ENCODE measurements around the gene GLRA3. TPM values are rescaled to one million over a fixed set of nuclear protein-coding genes. Genes with fewer than 3 reads are reported as not detected.

GLRA3 gene
- total and polyA plus RNA-seq, 2 experiments from 2014 or later: not detected

DNA sequence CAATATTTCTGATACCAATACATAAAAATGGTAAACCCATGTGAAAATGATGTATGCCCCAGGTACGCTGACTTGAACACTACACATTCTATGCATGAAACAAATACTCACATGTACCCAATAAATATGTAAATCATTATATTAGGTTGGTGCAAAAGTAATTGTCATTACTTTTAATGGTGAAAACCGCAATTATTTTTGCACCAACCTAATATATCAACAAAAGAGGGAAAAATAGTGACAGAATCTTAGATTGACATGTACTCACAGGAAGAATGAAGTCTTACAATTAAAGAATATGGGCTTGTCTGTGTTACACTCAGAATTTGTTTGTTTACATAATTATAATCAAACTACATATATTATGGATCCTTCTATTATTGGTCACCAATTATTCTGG, 82.3 kb downstream of the GLRA3 start:
- Histone ChIP-seq H3F3A (ENCODE audit: insufficient read depth) (no peaks in the 10 kb centered on the region), H3K4me2 (ENCODE audit: unreplicated experiment) (no peak overlapping the region), H4K20me1 (ENCODE audit: insufficient read depth) (no peaks in the 10 kb centered on the region), H3K9ac (no peak overlapping the region), H3K4me3 (no peak overlapping the region), H3K27ac (no peak overlapping the region), H3K9me2 (ENCODE audit: insufficient read depth) (no peaks in the 10 kb centered on the region), H3K79me2 (ENCODE audit: insufficient read depth) (no peaks in the 10 kb centered on the region), H3K27me3 (replicated peaks; ENCODE audit: insufficient read depth) (no peaks in the 10 kb centered on the region), H2AFZ (no peak overlapping the region), H3K36me3 (ENCODE audit: low read depth) (no peaks in the 10 kb centered on the region), H3K4me1 (ENCODE audit: insufficient read depth) (no peaks in the 10 kb centered on the region), H3K9me3 (ENCODE audit: low read depth) (no peaks in the 10 kb centered on the region)
- no peak for TF ChIP-seq EZH2 (IDR thresholded peaks at IDR 0.05; ENCODE audit: insufficient read depth, poor library complexity, severe bottlenecking)
- no peak for TF ChIP-seq EZH2phosphoT487 (IDR thresholded peaks at IDR 0.05; ENCODE audit: insufficient read depth, low read depth)
- no peak for DNase-seq
- WGBS, 2 experiments (ENCODE audit: low coverage in 1 of 2, low lambda C conversion rate in 2 of 2, missing lambda C conversion rate in 2 of 2): 21 to 26% methylated on average over 2 of the region's 2 CpGs
- in situ Hi-C loops (cut with MboI): no loop called here

DNA sequence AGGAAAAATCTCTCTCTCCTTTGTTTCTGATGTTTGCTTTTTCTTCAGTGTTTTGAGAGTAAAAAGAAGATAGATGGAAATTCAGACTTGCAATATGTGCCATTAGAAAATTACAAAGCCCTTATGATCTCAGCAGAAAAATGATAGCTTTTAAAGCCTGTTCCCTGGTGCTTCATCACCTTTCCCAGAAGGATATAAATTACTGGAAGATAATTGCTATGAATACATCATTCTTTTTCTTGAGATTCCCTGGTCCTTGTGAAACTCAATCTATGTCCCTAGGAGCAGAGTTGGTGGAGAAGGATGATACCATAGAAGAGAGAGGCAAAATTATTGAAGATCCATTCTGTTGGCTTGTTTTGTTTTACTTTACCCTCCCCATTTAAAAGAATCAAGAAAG, 86.5 kb downstream of the GLRA3 start:
- Histone ChIP-seq H3K9me2 (ENCODE audit: insufficient read depth) (no peaks in the 10 kb centered on the region), H3K36me3 (ENCODE audit: low read depth) (no peaks in the 10 kb centered on the region), H3K4me3 (no peak overlapping the region), H3K9ac (no peak overlapping the region), H3K27ac (no peak overlapping the region), H3K4me2 (ENCODE audit: unreplicated experiment) (no peak overlapping the region), H4K20me1 (ENCODE audit: insufficient read depth) (no peaks in the 10 kb centered on the region), H3K79me2 (ENCODE audit: insufficient read depth) (no peaks in the 10 kb centered on the region), H3F3A (ENCODE audit: insufficient read depth) (no peaks in the 10 kb centered on the region), H3K27me3 (replicated peaks; ENCODE audit: insufficient read depth) (no peaks in the 10 kb centered on the region), H3K9me3 (ENCODE audit: low read depth) (no peaks in the 10 kb centered on the region), H2AFZ (no peak overlapping the region), H3K4me1 (ENCODE audit: insufficient read depth) (no peaks in the 10 kb centered on the region)
- no peak for TF ChIP-seq EZH2phosphoT487 (IDR thresholded peaks at IDR 0.05; ENCODE audit: insufficient read depth, low read depth)
- TF ChIP-seq EZH2 (IDR thresholded peaks at IDR 0.05; ENCODE audit: insufficient read depth, poor library complexity, severe bottlenecking): no peak
- in situ Hi-C loops (cut with MboI): no loop called here
- no peak for DNase-seq

DNA sequence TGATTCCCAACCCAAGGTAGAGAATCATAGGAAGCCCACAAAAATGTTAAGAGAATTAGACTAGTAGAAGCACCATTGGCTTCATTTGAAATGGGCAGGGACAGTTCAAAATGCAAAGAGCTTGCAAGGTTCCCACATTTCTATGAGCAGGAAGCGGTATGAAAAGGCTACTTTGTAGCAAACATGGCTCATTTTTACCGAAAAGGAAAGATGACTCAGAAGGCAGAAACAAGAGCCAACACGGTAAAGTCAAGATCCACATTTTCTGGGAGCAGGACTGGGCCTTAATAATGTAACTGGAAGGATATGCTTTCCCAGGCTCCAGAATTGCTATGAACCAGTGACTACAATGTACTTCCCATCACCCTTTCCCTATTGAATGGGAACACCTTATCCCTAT, 89.5 kb downstream of the GLRA3 start:
- in situ Hi-C loops (cut with MboI): no loop called here
- no peak overlapping the region for H3K27ac ChIP-seq
- no peaks in the 10 kb centered on the region for H3K36me3 ChIP-seq (ENCODE audit: low read depth)
- H3K4me3 ChIP-seq: no peak overlapping the region
- H3K9me2 ChIP-seq (ENCODE audit: insufficient read depth): no peaks in the 10 kb centered on the region
- no peaks in the 10 kb centered on the region for H3K79me2 ChIP-seq (ENCODE audit: insufficient read depth)
- H4K20me1 ChIP-seq (ENCODE audit: insufficient read depth): no peaks in the 10 kb centered on the region
- H3K9me3 ChIP-seq (ENCODE audit: low read depth): no peaks in the 10 kb centered on the region
- no peak for DNase-seq
- no peak overlapping the region for H2AFZ ChIP-seq
- TF ChIP-seq EZH2phosphoT487 (IDR thresholded peaks at IDR 0.05; ENCODE audit: insufficient read depth, low read depth) (no peak), EZH2 (IDR thresholded peaks at IDR 0.05; ENCODE audit: insufficient read depth, poor library complexity, severe bottlenecking) (no peak)
- H3K27me3 ChIP-seq (replicated peaks; ENCODE audit: insufficient read depth): no peaks in the 10 kb centered on the region
- WGBS, 2 experiments (ENCODE audit: low coverage in 1 of 2, low lambda C conversion rate in 2 of 2, missing lambda C conversion rate in 2 of 2): 77 to 80% methylated on average over 3 of the region's 3 CpGs
- H3F3A ChIP-seq (ENCODE audit: insufficient read depth): no peaks in the 10 kb centered on the region
- no peak overlapping the region for H3K4me2 ChIP-seq (ENCODE audit: unreplicated experiment)
- H3K9ac ChIP-seq: no peak overlapping the region
- no peaks in the 10 kb centered on the region for H3K4me1 ChIP-seq (ENCODE audit: insufficient read depth)

DNA sequence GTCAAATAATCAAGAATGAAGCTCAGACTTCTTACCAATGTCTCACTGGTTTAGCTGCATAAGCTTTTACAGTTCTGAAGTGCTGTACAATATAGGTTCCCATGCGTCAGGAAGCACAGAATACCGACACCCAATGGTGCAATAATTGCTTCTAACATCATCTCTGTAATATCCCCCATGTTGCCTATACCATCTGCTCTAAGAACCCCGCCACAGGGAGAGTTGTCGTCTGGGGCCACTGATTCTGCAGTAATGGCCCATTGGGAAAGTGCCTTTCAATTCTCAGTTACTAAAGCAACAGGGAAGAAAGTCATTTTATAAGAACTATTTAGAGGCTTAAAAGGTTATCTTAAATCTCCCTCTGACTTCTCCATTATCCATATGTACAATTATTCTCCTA, 94.9 kb downstream of the GLRA3 start:
- Histone ChIP-seq H3F3A (ENCODE audit: insufficient read depth) (no peaks in the 10 kb centered on the region), H2AFZ (no peak overlapping the region), H3K79me2 (ENCODE audit: insufficient read depth) (no peaks in the 10 kb centered on the region), H3K9me2 (ENCODE audit: insufficient read depth) (no peaks in the 10 kb centered on the region), H3K4me3 (no peak overlapping the region), H3K9me3 (ENCODE audit: low read depth) (no peaks in the 10 kb centered on the region), H3K9ac (no peak overlapping the region), H3K4me1 (ENCODE audit: insufficient read depth) (no peaks in the 10 kb centered on the region), H3K36me3 (ENCODE audit: low read depth) (no peaks in the 10 kb centered on the region), H3K4me2 (ENCODE audit: unreplicated experiment) (no peak overlapping the region), H3K27me3 (replicated peaks; ENCODE audit: insufficient read depth) (no peaks in the 10 kb centered on the region), H4K20me1 (ENCODE audit: insufficient read depth) (no peaks in the 10 kb centered on the region), H3K27ac (no peak overlapping the region)
- in situ Hi-C loops (cut with MboI): no loop called here
- DNase-seq: no peak
- TF ChIP-seq EZH2phosphoT487 (IDR thresholded peaks at IDR 0.05; ENCODE audit: insufficient read depth, low read depth): no peak
- TF ChIP-seq EZH2 (IDR thresholded peaks at IDR 0.05; ENCODE audit: insufficient read depth, poor library complexity, severe bottlenecking): no peak
- WGBS, 2 experiments (ENCODE audit: low coverage in 1 of 2, low lambda C conversion rate in 2 of 2, missing lambda C conversion rate in 2 of 2): 36 to 51% methylated on average over 4 of the region's 4 CpGs

DNA sequence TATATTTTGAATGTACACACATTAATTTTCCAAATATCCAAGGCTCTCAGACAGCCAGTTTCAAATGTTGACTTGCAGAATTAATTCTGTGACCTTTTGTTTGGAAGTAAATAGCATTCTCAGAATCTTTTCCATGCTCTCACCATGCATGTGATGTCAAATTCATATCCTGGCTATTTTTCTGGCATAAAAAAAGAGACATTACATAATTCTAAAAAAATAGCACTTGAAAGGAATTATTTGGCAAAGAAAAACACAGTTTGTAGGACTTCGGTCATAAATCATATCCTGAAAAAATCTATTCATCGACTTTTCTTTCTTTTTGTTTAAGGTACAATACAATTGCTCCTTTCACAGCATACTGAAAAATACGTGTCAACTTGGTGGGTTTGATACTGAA, 111.2 kb downstream of the GLRA3 start:
- Histone ChIP-seq H3F3A (ENCODE audit: insufficient read depth) (no peaks in the 10 kb centered on the region), H3K9me3 (ENCODE audit: low read depth) (no peaks in the 10 kb centered on the region), H3K4me3 (no peak overlapping the region), H3K4me2 (ENCODE audit: unreplicated experiment) (no peak overlapping the region), H3K9me2 (ENCODE audit: insufficient read depth) (no peaks in the 10 kb centered on the region), H3K79me2 (ENCODE audit: insufficient read depth) (no peaks in the 10 kb centered on the region), H2AFZ (no peak overlapping the region), H3K4me1 (ENCODE audit: insufficient read depth) (no peaks in the 10 kb centered on the region), H3K27me3 (replicated peaks; ENCODE audit: insufficient read depth) (peaks cover 13% of the 10 kb centered on the region; the same call in 1 of the 2 replicates), H3K27ac (no peak overlapping the region), H4K20me1 (ENCODE audit: insufficient read depth) (no peaks in the 10 kb centered on the region), H3K36me3 (ENCODE audit: low read depth) (no peaks in the 10 kb centered on the region), H3K9ac (no peak overlapping the region)
- DNase-seq: no peak
- 5 to 6% methylated on average over 3 of the region's 3 CpGs for WGBS, 2 experiments (ENCODE audit: low coverage in 1 of 2, low lambda C conversion rate in 2 of 2, missing lambda C conversion rate in 2 of 2)
- TF ChIP-seq EZH2phosphoT487 (IDR thresholded peaks at IDR 0.05; ENCODE audit: insufficient read depth, low read depth): no peak
- TF ChIP-seq EZH2 (IDR thresholded peaks at IDR 0.05; ENCODE audit: insufficient read depth, poor library complexity, severe bottlenecking): no peak
- in situ Hi-C loops (cut with MboI): loop anchor here (10.0 kb wide), 1 partner anchor 333 kb away; no protein-coding TSS in a partner anchor

All from GM23248 (cell line).